DMS 273 (cell line): ENCODE data around the gene SH2D2A.
A peak's percentile ranks its signal among the peaks of the same experiment; 100 is the strongest.

Source experiments
- DNase-seq: peaks from one replicate; lab custom pipeline; 2025; ENCODE audit not compliant: unreplicated experiment; lab: John Stamatoyannopoulos, UW

The SH2D2A gene

GRCh38 chr1:156805766-156806511 is 10.7 kb downstream of the SH2D2A start:
- peak; percentile 97 for DNase-seq

DNA sequence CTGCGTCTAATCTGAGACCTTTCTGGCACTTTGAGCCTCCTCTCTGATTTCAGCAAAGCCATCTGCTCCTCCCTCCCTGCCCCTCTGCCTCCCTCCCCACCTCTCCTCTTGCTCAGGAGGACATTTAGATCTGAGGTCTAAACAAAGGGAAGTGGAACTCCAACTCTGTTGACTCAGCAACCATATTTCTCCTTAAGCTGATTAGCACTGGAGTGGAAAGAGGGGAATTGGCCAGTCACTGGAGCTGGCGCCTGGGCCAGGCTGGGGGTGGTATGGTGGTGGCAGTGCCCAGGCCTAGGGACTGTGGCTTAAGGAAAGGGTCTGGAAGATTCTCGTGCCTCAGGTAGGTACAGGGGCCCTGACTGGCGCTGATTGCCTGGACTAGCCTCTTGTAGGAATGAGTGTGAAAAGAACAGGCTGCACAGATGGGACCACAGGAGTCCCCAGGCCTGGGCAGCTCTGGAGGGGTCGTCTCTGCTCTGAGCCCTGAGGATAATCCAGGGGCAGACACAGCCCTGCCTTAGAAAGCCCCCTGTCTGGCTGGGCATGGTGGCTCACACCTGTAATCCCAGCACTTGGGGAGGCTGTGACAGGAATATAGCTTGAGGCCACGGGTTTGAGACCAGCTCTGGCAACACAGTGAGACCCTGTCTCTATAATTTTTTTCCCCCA is 11.9 kb downstream of the SH2D2A start:
- peak; percentile 96 for DNase-seq

GRCh38 chr1:156804026-156804425 is 12.6 kb downstream of the SH2D2A start:
- DNase-seq: peak; percentile 54

DNA sequence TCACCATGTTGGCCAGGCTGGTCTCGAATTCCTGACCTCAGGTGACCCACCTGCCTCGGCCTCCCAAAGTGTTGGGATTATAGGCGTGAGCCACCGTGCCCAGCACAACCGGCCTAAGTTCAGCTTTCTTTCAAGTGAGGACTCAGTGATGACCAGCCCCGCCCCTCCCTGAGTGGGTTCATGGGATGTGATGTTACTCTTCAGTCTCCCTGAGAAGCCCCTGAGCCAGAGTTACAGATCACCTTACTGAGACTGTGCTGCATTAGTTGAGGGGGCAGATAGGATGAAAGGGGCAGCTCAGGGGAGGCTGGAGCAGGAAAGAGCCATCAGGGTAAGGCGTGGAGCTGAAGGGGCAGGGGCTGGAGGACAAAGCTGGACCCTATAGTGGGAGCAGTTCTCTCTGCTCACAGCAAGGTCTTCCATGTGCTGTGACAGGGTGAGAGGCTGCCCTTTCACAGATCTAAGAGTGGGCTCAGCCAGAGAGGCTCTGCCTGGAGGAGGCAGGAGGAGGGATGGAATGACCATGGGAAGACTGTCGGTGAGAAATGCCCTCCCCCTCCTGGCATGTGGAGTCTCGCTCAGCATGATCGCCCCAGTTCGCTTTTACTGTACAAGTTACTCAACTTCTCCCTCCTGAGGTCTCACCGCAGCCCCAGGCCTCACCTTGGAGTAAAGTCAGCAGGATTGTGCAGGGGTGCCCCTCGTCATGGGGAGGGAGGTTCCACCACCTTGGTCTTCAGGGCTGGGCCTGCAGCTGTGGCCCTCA is 13.4 kb downstream of the SH2D2A start:
- no peak for DNase-seq

- no peak for DNase-seq
These were observed 14.2 kb downstream of the SH2D2A start for GRCh38 chr1:156802421-156802935.

DNA sequence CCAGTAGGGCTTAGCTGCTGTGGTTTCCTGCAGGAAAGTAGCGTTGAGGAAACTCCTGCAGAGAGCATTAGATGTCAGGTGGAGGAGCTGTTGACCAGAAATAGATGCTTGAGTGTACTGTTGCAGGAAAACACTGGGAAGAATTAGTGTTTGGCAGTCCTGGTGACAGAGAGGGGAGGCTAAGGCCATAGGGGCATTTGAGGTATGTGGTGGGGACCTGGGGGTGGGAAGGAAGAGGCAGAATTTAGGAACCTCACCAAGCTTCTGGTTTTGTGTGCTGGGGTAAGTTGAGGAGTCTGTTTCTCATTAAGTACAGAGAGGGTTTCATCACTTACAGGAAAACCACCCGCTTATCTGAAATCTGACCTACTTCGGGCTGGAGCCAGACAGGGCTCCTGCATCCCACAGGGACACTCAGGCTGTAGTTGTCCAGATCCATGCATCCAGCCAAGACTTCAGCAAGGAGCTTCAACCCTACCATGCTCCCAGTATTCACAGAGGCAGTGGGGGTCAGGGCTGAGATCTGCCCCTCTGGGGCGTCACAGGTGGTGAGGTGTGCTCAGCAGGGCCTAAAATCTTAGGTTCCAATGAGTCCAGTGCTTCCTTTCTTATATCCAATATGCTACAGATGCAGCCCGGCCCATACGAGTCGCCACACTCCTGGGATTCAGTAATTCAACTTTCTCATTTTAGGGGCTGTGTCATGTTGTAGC is 15.1 kb downstream of the SH2D2A start:
- DNase-seq: peak; percentile 84

DNA sequence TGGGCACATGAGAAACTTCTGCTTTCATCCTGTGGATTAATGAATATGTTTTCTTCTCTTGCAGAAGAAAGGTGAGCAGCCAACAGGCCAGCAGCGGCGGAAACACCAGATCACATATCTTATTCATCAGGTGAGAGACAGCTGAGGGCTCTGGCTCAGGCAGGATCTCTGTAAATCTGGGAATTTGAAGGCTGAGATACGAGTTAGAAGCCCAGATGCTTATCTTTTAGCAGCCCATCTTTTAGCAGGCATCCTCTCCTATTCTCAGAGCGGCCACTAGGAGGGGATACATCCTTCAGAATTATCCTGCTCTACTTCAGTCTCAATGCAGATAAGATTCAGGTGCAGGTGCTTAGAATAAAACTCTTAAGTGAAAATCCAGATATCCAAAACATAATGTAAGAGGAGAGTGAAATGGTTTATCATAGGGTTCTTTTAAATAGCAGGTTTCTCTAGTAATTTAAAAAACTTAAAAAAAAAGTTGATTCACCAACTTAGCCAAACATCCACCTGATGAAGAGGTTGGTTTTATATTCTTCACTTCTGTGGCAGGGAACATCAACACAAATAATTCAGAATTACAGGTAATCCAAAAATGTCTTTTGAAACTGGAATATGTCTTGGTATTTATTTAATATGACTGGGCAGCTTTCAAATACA is 19.3 kb downstream of the SH2D2A start:
- peak; percentile 86 for DNase-seq

GRCh38 chr1:156796340-156797097 is 20.1 kb downstream of the SH2D2A start:
- no peak for DNase-seq

- DNase-seq: no peak
These were observed 20.9 kb downstream of the SH2D2A start for GRCh38 chr1:156795787-156796186.

DNA sequence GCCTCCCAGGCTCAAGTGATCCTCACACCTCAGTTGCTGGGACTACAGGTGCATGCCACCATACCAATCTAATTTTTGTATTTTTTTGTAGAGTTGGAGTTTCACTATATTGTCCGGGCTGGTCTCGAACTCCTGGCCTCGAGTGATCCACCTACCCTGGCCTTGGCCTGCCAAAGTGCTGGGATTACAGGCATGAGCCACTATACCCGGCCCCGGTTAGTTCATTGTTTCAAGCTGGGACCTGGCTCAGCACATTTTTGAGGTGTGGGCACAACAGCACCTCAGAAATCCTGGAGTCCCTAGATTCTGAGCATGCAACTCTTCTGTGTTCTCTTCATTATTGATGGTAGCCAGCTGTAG is 21.3 kb downstream of the SH2D2A start:
- DNase-seq: no peak

DNA sequence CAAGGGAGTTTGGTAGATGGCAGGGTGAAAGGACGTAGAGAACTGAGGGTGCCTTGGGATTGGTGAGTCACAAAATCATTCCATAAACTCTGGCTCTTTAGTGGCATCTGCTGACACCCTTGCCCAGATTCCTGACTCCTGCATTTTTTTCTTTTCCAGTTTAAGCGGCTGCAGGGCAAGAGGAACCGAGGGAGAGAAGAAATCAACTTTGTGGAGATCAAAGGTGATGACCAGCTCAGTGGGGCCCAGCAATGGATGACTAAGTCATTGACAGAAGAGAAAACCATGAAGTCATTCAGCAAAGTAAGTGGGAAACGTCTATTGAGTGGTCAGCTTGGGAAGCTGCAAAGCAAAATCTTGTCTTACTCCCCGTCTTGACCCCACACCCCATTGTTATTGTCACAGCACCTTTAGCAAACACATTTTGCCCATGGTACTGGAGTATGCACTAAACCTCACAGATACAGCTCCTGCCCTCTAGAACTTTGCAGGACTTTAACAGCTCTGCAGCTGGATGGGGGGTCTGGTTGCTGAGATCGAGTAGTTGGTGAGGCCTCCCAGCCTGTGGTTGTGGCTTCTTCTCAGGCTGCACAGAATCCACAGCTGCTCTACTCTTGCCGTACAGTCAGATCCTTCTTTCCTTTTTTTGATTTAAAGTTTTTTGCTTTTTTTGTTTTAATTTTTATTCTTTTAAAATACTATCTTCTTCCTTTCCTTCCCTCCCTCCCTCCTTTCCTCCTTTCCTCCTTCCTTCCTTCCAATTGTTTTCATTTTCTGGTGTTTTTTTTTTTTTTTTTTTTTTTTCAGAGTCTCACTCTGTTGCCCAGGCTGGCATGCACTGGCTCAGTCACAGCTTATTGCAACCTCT is 21.9 kb downstream of the SH2D2A start:
- DNase-seq: no peak

- no peak for DNase-seq
These were observed 26.9 kb downstream of the SH2D2A start for GRCh38 chr1:156789621-156790318.

DNA sequence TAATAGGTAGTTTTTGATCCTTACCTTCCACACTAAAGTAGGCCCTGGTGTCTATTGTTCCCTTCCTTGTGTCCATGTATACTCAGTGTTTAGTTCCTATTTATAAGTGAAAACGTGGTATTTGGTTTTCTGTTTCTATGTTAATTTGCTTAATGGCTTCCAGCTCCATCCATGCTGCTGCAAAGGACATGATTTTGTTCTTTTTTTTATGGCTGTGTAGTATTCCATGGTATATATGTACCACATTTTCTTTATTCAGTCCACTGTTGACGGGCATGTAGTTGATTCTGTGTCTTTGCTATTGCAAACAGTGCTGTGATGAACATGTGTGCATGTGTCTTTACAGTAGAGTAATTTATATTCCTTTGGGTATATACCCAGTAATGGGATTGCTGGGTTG is 28.5 kb downstream of the SH2D2A start:
- DNase-seq: no peak

- no peak for DNase-seq
These were observed 30.0 kb downstream of the SH2D2A start for GRCh38 chr1:156786640-156787039.

GRCh38 chr1:156785458-156785857 is 31.2 kb downstream of the SH2D2A start:
- DNase-seq: no peak

- no peak for DNase-seq
These were observed 35.0 kb downstream of the SH2D2A start for GRCh38 chr1:156781585-156782186.

DNA sequence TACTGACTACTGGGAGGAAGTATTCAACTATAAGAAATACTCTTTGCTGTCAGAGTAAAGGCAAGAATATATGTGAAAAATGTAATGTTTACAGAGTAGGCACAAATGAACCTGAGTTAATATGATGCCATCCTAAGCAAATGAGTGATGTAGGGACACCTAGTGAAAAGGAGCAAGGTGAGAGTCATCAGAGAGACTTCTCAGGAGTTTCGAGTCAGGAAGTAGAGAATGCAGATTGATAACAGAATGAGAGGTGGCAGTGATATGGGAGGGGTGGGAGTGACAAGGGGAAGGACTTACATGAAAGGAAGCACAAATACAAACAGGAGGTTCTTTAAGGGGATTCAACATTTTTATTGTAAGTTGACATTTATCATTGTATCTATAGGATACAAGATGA is 39.1 kb downstream of the SH2D2A start:
- DNase-seq: no peak

GRCh38 chr1:156776942-156777341 is 39.7 kb downstream of the SH2D2A start:
- DNase-seq: no peak
